Stimulated activated naive CD4-positive, alpha-beta T cell treated with Interleukin-2 at 50 U/mL for 16 hours (primary cell): ENCODE data around the gene CAMKK2.
"Not testable (repeated sequence)": the region's sequence is repeated elsewhere in the genome, so short reads cannot be mapped to it uniquely, and the experiment has no call there.

Experiments used
- DNase-seq: peaks from one replicate; lab custom pipeline; 2025; lab: John Stamatoyannopoulos, UW

The CAMKK2 gene

GRCh38 chr12:121223292-121224285 is 72.9 kb downstream of the CAMKK2 start:
- DNase-seq = peak; percentile 24

- DNase-seq = no peak
These were observed 73.7 kb downstream of the CAMKK2 start for GRCh38 chr12:121222847-121223246.

- DNase-seq = no peak
These were observed 77.0 kb downstream of the CAMKK2 start for GRCh38 chr12:121219353-121219986.

- no peak for DNase-seq
These were observed 77.7 kb downstream of the CAMKK2 start for GRCh38 chr12:121218588-121219352.

GRCh38 chr12:121217761-121218160 is 78.7 kb downstream of the CAMKK2 start:
- DNase-seq = no peak

- no peak for DNase-seq
These were observed 79.4 kb downstream of the CAMKK2 start for GRCh38 chr12:121217063-121217462.

- no peak for DNase-seq
These were observed 80.4 kb downstream of the CAMKK2 start for GRCh38 chr12:121216102-121216501.

- DNase-seq = peak; percentile 10
These were observed 81.4 kb downstream of the CAMKK2 start for GRCh38 chr12:121214855-121215745.

GRCh38 chr12:121214166-121214777 is 82.2 kb downstream of the CAMKK2 start:
- peak; percentile 38 for DNase-seq

GRCh38 chr12:121212875-121213274 is 83.6 kb downstream of the CAMKK2 start:
- no peak for DNase-seq

GRCh38 chr12:121209624-121210572 is 86.6 kb downstream of the CAMKK2 start, which contains the start of gene P2RX4:
Gene P2RX4, plus strand, starts transcription at chr12:121210129. Its CDS starts 36 bp downstream, at chr12:121210165.
- peak; percentile 83 for DNase-seq

- DNase-seq = no peak
These were observed 87.3 kb downstream of the CAMKK2 start for GRCh38 chr12:121209221-121209620.

GRCh38 chr12:121208571-121208970 is 87.9 kb downstream of the CAMKK2 start:
- not testable (repeated sequence) for DNase-seq

GRCh38 chr12:121205491-121205890 is 91.0 kb downstream of the CAMKK2 start:
- DNase-seq = no peak

GRCh38 chr12:121203482-121203881 is 93.0 kb downstream of the CAMKK2 start:
- DNase-seq = no peak

GRCh38 chr12:121202407-121203355 is 93.8 kb downstream of the CAMKK2 start:
- DNase-seq = no peak

GRCh38 chr12:121201140-121201539 is 95.4 kb downstream of the CAMKK2 start:
- not testable (repeated sequence) for DNase-seq

GRCh38 chr12:121198949-121199348 is 97.6 kb downstream of the CAMKK2 start:
- DNase-seq = no peak
